Hepatic stellate cell (primary cell): ENCODE data around the gene ZNF628.

Experiments used
- DNase-seq: peaks from one replicate; pipeline ENCODE4 v3.0.0; 2011; ENCODE audit warnings: low spot score

Gene ZNF628

DNA sequence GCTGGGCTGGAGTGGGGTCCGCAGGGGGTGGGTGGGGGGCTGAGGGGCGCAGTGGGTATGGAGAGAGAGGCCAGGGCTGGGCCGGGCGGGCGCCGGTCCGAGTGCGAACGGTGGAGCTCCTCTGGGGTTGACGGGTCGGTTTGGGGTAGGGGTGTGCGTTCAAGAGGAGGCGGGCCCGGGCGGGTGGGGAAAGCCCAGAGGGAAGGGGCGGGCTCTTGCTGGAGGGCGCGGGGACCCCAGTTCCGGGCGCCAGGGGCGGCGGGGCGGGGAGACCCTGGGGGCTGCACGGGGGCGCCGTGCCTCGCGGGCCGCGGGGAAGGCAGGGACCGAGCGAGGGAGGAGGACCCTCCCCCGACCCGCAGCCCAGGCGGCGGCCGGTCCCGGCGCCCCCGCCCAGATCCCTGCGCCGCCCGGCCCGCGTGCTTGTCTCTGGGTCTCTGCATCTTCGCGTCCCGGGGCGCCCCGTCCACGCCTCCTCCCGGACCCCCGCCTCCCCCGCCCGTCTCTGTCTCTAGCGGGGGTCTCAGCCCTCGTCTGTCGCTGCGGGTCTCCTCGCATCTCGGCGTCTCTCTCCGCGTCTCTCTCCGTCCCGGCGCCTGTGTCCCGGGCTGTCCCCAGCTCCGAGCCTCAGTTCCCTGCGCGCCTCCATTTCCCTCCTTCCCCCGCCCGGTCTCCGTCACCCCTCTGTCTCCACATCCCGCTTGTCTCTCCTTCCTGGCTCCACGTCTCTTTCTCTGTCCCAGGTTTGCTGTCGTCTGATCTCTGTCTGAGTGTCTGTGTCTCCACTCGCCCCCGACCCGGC is 25.1 kb upstream of the ZNF628 start:
- no peak for DNase-seq

DNA sequence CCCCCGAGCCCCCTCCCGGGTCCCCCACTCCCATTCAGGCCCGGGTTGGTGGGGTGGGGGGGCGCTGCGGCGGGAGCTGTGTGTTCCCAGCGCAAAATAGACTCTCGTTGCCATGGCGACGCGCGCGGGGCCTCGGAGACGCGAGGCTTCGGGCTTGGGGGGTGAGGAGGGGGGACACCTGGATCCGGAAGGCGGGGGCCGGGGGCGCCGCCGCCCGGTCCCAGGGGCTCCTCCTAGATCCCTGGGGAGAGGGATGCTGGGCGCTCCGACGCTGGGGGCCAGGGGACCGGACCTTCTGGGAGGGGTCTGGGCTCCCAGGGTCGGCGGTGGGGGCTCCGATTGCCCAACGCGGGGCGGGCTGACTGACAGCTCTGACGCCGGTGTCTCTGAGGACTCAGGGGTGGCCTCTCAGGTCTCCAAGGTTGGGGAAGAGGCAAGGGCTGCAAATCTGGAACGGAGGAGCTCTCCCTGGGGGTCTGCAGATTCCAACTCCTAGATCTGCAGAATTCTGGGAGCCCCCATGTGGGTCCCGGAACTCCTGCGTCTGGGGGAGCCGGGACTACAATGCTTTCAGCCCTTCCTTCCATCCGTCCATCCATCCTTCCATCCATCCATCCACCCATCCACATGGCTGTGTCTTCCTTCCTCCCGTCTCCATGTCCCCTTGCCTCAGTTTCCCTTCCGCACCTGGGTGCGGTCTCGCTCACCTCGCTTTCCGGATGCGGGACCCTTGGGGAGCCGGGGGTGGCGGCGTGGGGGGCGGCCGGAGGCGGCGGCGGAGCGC is 24.3 kb upstream of the ZNF628 start:
- DNase-seq = no peak

DNA sequence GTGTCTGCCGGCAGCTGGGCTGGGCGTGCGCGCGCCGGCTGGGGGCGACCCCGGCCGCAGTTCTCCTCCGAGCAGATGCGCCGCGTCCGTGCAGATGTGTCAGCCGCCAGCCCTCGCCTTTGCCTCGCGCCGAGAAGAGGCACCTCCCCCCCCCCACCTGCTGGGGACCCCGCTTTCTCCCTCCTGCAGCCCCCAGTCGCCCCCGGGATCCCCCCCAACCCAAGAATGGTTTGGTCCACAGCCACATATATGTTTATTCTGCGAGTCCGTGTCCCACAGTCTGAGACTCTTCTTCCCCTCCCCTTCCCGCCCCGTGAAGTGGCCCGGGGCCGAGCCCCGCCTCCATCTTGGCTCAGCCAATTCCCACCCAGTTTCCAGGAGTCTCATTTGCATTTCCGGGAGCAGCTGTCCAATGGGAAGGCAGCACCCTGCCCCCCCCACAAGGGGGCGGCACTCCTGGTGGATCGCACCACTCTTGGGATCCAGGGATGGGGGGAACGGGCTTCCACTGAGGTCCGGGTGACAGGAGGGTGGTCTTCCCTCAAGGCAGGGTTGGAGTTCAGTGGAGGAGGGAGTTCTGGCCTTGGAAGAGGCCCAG is 23.6 kb upstream of the ZNF628 start:
- peak; percentile 76 for DNase-seq

DNA sequence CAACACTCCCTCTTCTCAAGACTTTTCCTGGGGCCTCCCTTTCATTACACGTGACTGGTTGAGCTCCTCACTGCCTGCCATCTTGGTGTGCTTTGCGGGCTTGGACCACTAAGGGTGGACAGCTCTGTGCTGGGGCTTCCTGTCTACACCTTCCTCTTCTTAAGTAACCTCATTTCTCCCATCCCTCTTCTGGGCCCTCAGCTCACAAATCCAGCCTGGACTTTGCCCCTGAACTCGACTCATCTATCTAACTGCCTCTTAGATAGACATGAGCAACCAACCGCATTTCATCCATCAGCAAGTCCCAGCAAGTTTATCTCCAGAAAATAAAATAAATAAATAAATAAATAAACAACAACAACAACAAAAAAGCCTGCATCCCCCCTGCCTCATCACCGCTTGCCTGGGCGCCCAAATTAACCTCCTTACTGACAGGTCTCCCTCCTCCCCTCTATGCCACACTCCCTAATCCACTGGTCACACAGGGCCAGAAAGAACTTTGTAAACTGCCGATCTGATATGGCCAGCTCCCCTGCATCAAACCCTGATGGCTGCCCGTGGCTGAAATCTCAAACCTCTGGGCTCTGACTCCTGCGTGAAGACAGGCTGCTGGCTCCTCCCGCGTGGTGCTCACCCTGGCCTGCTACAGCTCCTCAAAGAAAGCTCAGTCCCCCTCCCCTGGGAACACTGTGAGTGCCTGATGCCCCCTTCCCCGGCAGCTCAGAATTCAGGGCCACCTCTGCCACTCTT is 22.7 kb upstream of the ZNF628 start:
- no peak for DNase-seq

DNA sequence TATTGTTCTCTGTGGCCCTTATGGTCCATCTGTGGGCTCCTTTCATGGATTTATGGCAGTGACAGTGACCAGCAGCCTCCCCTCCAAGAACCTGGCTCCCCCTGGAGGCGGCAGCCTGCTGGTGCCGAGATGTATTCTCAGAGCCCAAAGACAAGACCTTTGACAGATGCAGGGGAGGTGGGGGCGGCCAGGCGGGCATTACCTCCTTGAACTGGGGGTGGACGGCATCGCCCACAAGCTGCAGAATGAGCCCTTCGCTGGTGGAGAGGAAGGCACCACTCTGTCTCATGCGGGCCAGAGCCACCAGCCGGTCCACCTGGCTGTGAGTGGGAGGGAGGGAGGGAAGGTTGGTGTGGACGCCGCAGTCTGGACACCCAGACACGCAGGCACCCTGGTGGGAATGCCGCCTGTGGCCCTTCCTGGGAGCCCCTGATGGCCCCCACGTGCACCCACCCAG is 21.6 kb upstream of the ZNF628 start:
- DNase-seq = peak; percentile 80

DNA sequence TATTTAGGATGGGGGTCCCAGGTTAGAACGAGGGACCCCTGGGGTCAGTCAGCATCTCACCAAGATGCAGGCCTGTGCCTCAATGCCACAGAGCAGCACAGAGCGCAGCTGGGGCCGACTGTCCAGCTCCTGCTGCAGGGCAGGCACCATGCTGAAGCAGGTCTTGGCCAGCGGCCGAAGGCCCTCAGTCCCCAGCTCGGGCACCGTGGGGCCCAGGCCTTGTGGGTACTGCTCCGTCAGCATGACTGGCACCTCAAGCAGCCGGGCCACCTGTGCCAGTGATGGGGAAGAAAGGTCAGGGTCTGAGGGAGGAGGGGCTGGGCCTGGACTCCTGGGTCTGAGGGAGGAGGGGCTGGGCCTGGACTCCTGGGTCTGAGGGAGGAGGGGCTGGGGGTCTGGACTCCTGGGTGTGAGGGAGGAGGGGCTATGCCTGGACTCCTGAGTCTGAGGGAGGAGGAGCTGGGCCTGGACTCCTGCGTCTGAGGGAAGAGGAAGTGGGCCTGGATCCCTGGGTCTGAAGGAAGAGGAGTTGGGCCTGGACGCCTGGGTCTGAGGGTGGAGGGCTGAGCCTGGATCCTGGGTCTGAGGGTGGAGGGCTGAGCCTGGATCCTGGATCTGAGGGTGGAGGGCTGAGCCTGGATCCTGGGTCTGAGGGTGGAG is 20.7 kb upstream of the ZNF628 start:
- no peak for DNase-seq

DNA sequence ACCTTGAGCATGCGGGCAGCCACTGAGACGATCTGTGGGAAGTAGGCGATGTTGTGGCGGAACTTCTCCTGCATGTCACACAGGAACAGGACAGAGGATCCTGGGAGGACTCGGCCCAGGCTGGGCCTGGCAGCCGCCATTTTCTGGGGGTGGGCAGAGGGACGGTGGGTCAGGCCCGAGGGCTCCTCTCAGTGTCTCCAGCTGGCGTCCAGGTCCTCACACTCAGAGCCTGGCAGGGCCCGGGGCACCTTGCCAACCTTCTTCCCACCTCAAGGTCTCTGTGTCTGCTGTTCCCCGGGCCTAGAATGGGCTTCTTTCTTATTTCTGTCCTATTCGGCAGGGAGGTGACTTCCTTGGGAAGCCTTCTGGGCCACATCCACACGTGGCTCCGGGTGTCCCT is 20.1 kb upstream of the ZNF628 start:
- DNase-seq = no peak

DNA sequence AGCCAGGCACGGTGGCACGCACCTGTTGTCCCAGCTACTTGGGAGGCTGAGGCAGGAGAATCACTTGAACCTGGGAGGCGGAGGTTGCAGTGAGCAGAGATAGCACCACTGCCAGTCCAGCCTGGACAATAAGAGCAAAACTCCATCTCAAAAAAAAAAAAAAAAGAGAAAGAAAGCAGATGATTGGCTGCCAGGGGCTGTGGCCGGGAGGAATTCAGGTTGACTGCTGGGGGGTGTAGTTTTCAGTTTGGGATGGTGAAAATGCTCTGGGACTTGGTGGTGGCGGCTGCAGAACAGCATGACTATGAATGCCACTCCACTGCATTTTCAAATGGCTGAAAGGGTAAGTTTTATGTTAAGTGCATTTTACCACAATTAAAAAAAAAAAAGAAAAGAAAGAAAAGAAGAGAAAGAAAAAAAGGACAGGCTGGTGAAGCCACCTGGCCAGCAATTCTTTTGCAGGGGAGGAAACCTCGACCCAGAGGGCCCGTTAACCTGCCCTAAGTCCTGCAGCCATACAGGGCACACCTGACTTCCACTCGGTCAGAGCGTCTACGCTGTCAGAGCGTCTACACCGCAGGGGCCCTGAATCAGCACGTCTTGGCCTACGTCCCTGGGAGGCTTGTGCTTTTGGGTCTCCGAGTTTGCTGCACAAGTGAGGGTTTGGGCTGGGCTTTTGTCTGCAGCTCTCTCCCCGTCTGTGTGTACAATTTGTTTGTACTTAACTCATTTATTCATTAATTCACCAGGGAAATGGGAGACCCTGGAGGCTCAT is 18.5 kb upstream of the ZNF628 start:
- no peak for DNase-seq

DNA sequence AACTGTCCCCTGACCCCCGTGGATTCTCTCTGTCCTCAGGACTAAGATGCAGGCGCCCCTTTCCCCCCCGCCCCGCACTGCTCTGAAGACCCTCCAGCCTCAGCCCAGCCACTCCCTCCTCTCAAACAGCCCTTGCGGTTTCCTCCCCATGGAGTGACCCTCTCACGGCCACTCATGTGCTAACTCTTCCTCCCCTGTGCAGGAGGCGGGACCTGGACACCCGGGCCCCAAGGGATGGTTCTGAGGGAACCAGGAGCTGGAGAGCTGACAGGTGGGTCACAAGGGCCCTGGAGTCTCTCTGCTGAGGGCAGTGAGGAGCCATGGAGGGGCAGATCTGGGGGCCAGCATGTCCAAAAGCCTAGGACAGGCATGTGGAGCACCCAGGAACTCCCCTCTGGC is 16.9 kb upstream of the ZNF628 start:
- DNase-seq = no peak

DNA sequence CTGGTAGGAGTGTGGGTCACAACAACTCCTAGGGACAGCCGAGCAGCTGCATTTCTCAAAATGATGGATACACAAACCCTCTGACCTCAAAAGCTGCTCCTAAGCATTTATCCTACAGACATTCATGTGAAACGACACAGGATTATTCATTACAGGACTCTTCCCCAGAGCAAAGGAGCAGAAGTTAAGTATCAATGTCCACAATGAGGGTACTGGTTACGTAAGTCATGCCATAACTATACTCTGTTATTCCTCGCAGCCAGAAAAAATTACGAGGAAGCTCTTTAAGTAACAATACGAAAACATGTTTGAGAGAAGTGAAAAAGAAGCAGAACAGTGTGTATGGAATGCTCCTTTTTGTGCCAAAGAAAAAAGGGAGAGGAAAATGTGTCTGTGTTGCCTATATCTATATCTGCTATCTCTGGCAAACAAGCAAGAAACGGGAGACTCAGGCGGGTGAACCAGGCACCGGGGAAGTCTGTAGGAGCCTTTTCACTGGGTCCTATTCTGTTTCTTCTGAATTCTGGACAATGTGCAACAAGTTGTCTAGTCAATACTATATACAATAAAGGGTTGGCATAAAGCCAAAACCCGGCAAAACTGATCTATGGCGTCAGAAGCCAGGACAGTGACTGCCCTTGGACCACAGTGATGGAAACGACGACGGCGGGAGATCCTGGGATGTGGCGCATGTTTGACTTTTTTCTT is 16.3 kb upstream of the ZNF628 start:
- DNase-seq = no peak

DNA sequence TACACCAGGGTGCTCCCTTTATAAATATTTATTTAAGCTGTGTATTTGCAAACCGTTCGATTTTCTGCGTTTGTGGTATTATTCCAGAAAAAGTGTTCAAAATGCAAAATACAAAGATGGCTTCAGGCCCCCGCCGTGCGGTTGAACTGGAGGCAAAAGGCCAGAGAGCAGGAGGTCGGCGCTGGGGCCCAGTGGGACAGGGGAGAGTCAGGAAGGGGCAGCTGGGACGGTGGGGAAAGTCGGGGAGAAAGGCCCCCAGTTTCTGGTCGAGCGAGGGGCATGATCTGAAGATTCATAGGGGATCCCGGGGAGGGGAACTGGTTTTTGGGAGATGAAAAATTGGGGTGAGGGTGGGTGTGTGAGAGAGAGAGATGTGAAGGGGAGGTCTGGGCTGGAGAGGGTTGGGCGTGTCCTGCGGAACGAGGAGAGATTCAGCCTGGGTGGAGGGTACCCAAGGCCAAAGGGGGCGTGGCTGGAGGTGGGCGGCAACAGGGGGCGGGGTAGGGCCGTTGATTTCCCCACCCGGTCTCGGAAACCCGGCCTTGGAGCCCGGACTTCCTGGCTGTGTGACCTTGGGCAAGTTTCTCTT is 15.7 kb upstream of the ZNF628 start:
- DNase-seq = peak; percentile 69

DNA sequence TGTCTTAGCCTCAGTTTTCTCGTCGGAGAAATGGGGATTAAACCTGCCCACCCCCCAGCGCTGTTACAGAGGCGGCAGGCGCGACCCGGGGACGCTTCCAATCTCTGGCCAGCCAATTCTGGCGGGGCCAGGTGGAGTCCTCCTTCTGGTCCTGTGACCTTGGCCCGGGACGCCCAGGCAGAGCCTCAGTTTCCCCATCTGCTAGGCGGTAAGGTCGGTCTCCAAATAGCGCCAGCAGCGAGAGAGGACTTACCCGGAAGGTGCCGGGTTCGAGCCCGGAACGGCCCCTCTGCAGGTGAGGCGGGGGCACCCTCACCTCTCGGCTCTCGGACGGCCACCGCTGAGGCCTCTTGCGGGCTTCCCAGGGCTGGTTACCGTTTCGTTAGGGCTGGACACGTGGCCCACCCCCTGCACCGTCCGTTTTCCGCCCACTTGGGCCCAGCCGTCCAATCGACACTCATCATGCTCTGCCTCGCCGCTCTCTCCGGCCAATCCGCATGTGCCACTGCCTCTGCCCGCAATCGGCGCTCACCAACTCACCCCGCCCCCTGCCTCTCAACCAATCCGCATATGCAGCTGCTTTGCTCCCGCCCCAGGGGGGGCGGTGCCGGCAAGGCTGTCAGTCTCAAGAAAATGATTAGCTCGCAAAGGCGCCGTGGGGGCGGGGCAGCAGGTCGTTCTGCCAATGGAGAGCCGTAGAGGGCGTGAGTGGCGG is 15.0 kb upstream of the ZNF628 start, which contains the start of gene ISOC2:
ISOC2 (minus strand) TSS at position 384 of the 715 bp plus-strand sequence. CDS start 5,156 bp downstream, outside the sequence.
- peak; percentile 100 for DNase-seq

DNA sequence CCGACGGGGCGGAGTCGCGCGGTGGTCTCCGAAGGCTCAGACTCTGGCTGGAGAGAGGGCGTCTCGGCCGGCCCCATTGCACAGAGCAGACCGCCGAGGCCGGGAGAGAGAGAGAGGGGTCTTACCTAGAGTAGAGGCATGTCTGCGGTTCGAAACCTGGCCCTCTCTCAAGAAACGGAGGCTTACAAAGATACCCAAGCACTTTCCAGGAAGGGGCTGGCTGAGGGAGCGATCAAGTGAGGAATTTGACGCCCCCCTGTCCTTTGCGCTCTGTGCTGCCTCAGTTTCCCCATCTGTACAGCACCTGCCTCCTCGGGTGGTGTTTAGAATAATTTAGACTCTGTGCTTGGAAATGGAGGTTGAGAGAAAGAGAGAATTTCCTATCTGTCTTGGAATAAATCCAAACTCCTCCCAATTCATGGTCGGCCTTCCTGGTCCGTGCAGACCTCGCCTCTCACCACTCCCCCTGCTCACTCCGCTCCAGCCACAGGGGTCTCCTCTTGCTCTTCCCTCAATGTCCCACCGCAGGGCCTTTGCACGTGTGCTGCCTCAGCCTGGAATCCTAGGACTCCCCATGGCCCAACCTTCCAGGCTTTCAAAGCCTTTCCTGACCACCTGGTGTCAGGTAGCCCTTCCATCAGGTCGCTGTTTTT is 14.3 kb upstream of the ZNF628 start:
- peak; percentile 70 for DNase-seq

DNA sequence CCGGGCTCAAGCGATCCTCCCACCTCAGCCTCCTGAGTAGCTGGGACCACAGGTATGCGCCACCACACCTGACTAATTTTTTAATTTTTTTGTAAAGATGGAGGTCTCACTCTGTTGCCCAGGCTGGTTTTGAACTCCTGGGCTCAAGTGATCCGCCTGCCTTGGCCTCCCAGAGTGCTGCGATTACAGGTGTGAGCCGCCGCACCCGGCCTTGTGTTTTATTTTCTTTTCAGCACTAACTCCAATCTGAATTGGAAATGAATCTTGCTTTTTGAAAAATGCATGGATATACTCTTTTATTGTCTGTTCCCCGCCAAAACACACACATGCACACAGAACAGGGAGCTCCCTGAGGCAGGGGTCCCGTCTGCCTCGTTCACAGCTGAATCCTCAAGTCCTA is 13.7 kb upstream of the ZNF628 start:
- DNase-seq = no peak

DNA sequence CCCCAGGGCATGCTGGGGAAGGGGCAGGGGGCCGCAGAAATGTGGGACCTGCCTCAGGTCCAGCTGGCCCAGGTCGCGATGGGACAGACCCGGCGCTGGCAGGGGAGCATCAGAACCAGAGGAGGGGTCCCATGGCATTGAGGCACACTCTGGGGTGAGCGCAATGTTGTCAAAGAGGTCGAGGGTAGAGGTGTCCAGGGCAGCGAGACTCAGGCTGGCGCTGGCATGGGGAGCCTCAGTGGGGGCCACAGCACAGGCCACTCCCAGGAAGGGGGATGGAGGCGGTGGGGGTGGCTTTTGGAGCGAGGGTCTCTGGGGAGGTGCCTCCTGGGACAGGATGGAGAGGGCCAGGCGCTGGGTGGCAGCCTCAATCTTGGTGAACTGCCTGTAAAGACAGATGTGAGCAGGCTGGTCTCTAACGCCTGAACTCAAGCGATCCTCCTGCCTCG is 12.8 kb upstream of the ZNF628 start:
- no peak for DNase-seq

DNA sequence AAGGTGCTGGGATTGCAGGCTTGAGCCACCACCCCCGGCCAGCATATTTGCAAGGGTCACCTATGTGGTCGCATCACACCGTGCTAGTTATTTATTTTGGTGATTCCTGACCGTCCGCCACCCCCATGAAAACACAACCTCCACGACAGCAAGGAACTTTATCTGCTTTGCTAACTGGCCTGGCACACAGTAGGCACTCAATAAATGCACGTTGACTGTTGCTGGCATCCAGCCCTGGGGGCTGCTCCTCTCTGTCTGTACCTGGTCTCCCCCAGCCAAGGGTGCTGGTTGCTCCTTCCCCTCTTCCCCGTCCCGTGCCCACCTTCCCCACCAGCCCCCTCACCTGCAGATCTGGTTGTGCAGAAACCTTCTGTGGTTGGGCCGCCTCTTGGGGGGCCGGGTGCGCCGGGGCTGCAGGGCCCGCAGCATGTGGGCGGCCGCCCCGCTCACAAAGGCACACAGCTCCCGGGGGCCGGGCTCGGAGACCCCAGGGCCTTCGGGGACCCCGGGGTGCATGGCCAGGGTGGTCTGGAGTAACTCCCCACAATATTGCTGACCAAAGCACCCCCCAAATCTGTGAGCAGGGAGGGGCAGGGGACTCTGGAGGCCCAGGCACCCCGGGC is 12.3 kb upstream of the ZNF628 start:
- no peak for DNase-seq

DNA sequence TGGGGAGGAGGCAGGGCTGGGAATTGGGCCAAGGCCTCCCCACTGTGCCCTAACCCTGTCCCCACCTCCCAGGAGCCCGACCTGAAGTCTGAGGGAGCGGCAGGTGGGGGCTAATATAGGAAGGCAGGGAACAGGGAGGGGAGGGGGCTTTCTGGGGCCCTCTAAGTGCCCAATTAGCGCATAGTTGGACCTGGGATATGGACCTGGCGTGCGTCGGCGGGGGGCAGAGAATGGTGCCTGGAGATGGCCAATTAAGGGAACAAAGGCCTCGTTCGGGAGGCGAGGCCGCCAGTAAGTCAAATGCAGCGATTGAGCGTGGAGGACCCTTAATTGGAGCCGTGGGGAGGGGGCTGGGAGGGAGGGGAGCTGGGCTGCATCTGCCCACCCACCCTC is 11.8 kb upstream of the ZNF628 start, which contains the start of gene C19orf85:
C19orf85 (minus strand) TSS at position 90 of the 393 bp plus-strand sequence. CDS start 197 bp downstream, outside the sequence.
- DNase-seq = no peak
